ENCODE results near the gene ZNF366.

The ZNF366 gene

DNA sequence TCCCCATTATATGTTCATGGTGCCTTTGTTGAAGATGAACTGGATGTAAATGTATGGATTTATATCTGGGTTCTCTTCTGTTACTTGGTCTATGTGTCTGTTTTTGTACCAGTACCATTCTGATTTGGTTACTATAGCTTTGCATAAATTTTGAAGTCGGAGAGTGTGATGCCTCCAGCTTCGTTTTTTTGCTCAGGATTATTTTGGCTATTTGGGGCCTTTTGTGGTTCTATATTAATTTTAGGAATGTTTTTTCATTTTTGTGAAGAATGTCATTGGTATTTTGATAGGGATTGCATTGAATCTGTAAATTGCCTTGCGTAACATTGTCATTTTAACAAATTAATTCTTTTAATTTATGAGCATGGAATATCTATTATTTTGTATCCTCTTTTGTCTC is 36.6 kb upstream of the ZNF366 start:
- no peak for DNase-seq (ENCODE audit: extremely low read depth, low read depth)
- H3K4me3 ChIP-seq (replicated peaks; ENCODE audit: low read depth, low read length): no peak overlapping the region
- TF ChIP-seq, protein P1, sequence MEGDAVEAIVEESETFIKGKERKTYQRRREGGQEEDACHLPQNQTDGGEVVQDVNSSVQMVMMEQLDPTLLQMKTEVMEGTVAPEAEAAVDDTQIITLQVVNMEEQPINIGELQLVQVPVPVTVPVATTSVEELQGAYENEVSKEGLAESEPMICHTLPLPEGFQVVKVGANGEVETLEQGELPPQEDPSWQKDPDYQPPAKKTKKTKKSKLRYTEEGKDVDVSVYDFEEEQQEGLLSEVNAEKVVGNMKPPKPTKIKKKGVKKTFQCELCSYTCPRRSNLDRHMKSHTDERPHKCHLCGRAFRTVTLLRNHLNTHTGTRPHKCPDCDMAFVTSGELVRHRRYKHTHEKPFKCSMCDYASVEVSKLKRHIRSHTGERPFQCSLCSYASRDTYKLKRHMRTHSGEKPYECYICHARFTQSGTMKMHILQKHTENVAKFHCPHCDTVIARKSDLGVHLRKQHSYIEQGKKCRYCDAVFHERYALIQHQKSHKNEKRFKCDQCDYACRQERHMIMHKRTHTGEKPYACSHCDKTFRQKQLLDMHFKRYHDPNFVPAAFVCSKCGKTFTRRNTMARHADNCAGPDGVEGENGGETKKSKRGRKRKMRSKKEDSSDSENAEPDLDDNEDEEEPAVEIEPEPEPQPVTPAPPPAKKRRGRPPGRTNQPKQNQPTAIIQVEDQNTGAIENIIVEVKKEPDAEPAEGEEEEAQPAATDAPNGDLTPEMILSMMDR (IDR thresholded peaks at IDR 0.05; ENCODE audit: low read depth, low read length, missing control alignments): no peak

DNA sequence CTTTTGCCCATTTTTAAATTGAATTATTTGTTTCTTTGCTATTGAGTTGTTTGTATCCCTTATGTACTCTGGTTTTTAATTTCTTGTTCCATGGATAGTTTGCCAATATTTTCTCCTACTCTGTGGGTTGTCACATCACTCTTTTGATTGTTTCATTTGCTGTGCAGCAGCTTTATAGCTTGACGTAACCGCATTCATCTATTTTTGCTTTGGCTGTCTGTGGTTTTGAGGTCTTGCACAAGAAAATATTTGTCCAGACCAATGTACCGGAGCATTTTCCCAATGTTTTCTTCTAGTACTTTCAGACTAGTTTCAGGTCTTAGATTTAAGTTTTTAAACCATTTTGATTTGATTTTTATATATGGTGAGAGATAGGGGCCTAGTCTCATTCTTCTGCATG is 36.2 kb upstream of the ZNF366 start:
- TF ChIP-seq, protein P1 (IDR thresholded peaks at IDR 0.05; ENCODE audit: low read depth, low read length, missing control alignments): no peak
- no peak overlapping the region for H3K4me3 ChIP-seq (replicated peaks; ENCODE audit: low read depth, low read length)
- no peak for DNase-seq (ENCODE audit: extremely low read depth, low read depth)

DNA sequence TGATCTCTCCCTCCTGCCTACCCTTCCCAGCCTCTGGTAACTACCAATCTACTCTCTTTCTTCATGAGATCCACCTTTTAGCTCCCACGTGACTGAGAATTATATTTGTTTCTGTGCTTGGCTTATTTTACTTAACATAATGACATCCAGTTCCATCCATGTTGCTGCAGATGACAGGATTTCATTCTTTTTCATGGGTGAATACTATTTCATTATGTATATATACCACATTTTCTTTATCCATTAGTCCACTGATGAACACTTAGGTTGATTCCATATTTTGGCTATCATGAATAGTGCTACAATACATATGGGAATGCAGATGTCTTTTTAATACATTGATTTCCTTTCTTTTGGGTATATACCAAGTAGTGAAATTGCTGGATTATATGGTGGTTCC is 35.5 kb upstream of the ZNF366 start:
- TF ChIP-seq, protein P1 (IDR thresholded peaks at IDR 0.05; ENCODE audit: low read depth, low read length, missing control alignments): no peak
- no peak overlapping the region for H3K4me3 ChIP-seq (replicated peaks; ENCODE audit: low read depth, low read length)
- DNase-seq (ENCODE audit: extremely low read depth, low read depth): no peak

DNA sequence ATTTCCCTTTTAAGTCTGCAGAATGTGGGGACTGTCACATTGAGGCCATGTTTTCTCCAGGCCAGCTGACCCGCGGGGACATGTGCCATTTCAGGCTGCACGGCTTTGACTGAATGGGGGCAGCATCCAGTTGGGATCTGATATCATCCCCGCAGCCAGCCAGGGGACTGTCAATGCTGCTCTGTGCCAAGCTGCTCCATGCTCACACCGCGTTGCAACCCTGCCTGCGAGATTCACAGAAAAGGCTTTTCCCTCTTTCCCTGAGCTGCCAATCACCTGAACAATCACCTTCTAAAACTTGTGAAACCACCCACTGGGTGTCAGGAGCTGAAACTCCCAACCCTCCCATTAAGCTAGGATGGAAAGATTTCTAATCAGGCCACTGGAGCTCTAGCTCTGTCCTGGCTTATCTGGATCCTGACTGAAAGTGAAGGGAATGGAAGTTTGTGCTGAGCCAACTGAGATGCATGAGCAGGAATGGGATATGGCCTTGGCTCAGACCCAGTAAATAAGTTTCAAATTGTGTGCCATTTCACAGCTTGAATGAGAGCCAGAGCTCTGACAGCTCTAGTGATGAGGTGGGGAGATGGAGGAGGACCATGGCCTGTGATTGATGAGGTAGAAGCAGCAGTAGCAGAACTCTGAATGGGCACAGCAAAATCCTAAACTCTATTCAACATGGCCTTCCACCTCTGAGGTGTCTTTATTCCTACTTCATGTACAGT is 34.5 kb upstream of the ZNF366 start:
- no peak for DNase-seq (ENCODE audit: extremely low read depth, low read depth)
- H3K4me3 ChIP-seq (replicated peaks; ENCODE audit: low read depth, low read length): no peak overlapping the region
- TF ChIP-seq, protein P1 (IDR thresholded peaks at IDR 0.05; ENCODE audit: low read depth, low read length, missing control alignments): no peak

DNA sequence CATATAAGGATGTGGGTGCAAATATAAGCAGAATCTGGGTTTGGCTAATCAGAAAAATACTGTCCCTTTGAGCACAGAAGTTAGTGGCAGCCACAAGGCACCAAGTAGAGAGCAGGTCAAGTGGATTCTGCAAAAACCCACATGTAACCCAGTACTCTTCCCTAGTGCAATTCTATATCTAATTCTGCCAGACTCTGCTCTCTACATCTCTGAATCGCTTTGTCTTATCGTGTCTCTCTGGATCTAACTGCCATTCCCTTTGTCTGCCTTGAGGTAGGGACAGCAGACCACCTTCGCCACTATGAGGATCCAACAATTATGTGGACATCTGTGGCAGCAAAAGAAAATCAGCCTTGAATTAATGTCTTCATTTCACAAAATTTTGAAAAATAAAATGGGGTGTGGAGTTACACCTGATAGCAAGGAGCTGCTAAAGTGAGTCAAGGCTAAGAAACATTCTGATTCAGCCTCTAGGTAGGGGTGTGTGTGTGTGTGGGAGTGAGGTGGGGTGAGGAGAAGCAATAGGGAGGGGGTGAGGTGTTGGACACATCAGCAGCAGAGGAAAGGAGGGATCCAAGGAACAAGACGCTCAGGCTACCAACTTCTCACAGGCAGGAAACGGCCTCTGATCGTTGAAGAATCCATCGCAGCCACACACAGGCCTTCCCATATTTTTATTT is 33.7 kb upstream of the ZNF366 start:
- H3K4me3 ChIP-seq (replicated peaks; ENCODE audit: low read depth, low read length): no peak overlapping the region
- TF ChIP-seq, protein P1 (IDR thresholded peaks at IDR 0.05; ENCODE audit: low read depth, low read length, missing control alignments): no peak
- DNase-seq (ENCODE audit: extremely low read depth, low read depth): no peak

DNA sequence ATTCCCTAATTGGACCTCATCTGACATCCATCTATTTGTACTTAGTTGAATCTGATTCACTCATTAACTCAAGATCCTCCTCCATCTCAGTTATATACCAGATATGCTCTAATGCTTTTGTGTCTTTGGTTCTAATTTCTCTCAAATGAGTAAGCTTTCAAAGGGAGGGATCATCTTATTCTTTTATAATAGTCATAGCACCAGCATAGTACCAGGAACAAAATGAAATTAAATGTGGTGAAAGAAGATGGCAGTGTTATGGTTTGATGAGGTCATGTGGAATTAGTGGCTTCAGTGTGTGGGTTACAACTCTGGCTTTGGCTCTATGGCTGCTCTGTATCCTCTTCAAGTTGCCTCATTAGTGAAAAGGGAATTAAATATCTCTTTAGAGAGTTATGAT is 32.5 kb upstream of the ZNF366 start:
- H3K4me3 ChIP-seq (replicated peaks; ENCODE audit: low read depth, low read length): no peak overlapping the region
- TF ChIP-seq, protein P1 (IDR thresholded peaks at IDR 0.05; ENCODE audit: low read depth, low read length, missing control alignments): no peak
- no peak for DNase-seq (ENCODE audit: extremely low read depth, low read depth)

Measured in HFF-Myc (cell line).